Measurements from ENCODE around the gene HSD17B4.
A peak's percentile ranks its signal among the peaks of the same experiment; 100 is the strongest.

HSD17B4 gene

GRCh38 chr5:119521232-119521631 lies 68.9 kb downstream of the HSD17B4 start:
- Mint-ChIP-seq H3K27ac (no peak overlapping the region), H3K4me1 (no peaks in the 10 kb centered on the region), H3K36me3 (ENCODE audit: low read depth) (peaks cover 62% of the 10 kb centered on the region), H3K4me3 (no peak overlapping the region), H3K27me3 (ENCODE audit: low read depth, poor library complexity) (no peaks in the 10 kb centered on the region), H3K9me3 (peaks cover 3% of the 10 kb centered on the region)
- no peak for TF ChIP-seq CTCF (IDR thresholded peaks at IDR 0.05)
- no peak for DNase-seq

- Mint-ChIP-seq H3K9me3 (peaks cover 3% of the 10 kb centered on the region), H3K4me3 (no peak overlapping the region), H3K36me3 (ENCODE audit: low read depth) (peaks cover 64% of the 10 kb centered on the region), H3K27me3 (ENCODE audit: low read depth, poor library complexity) (no peaks in the 10 kb centered on the region), H3K27ac (peak overlapping the region; percentile 59), H3K4me1 (no peaks in the 10 kb centered on the region)
- no peak for TF ChIP-seq CTCF (IDR thresholded peaks at IDR 0.05)
- no peak for DNase-seq
These were observed 70.5 kb downstream of the HSD17B4 start for GRCh38 chr5:119522841-119523240.

- Mint-ChIP-seq H3K27me3 (ENCODE audit: low read depth, poor library complexity) (no peaks in the 10 kb centered on the region), H3K4me1 (no peaks in the 10 kb centered on the region), H3K9me3 (peaks cover 3% of the 10 kb centered on the region), H3K36me3 (ENCODE audit: low read depth) (peaks cover 58% of the 10 kb centered on the region), H3K27ac (no peak overlapping the region), H3K4me3 (no peak overlapping the region)
- TF ChIP-seq CTCF (IDR thresholded peaks at IDR 0.05) = no peak
- no peak for DNase-seq
These were observed 72.2 kb downstream of the HSD17B4 start for GRCh38 chr5:119524485-119524884.

GRCh38 chr5:119527351-119527750 lies 75.1 kb downstream of the HSD17B4 start:
- peaks cover 45% of the 10 kb centered on the region for H3K36me3 Mint-ChIP-seq (ENCODE audit: low read depth)
- H3K4me1 Mint-ChIP-seq = no peaks in the 10 kb centered on the region
- no peak for DNase-seq
- no peak overlapping the region for H3K27ac Mint-ChIP-seq
- no peak overlapping the region for H3K4me3 Mint-ChIP-seq
- no peaks in the 10 kb centered on the region for H3K9me3 Mint-ChIP-seq
- no peak for TF ChIP-seq CTCF (IDR thresholded peaks at IDR 0.05)
- H3K27me3 Mint-ChIP-seq (ENCODE audit: low read depth, poor library complexity) = no peaks in the 10 kb centered on the region

- H3K36me3 Mint-ChIP-seq (ENCODE audit: low read depth) = peaks cover 47% of the 10 kb centered on the region
- H3K4me1 Mint-ChIP-seq = no peaks in the 10 kb centered on the region
- no peaks in the 10 kb centered on the region for H3K9me3 Mint-ChIP-seq
- H3K4me3 Mint-ChIP-seq = no peak overlapping the region
- no peak for DNase-seq
- no peak overlapping the region for H3K27ac Mint-ChIP-seq
- H3K27me3 Mint-ChIP-seq (ENCODE audit: low read depth, poor library complexity) = no peaks in the 10 kb centered on the region
- TF ChIP-seq CTCF (IDR thresholded peaks at IDR 0.05) = no peak
These were observed 77.5 kb downstream of the HSD17B4 start for GRCh38 chr5:119529811-119530210.

GRCh38 chr5:119532637-119533036 lies 80.3 kb downstream of the HSD17B4 start:
- H3K4me3 Mint-ChIP-seq = no peak overlapping the region
- H3K4me1 Mint-ChIP-seq = no peaks in the 10 kb centered on the region
- no peak for DNase-seq
- TF ChIP-seq CTCF (IDR thresholded peaks at IDR 0.05) = no peak
- H3K36me3 Mint-ChIP-seq (ENCODE audit: low read depth) = peaks cover 44% of the 10 kb centered on the region
- H3K27ac Mint-ChIP-seq = no peak overlapping the region
- no peaks in the 10 kb centered on the region for H3K27me3 Mint-ChIP-seq (ENCODE audit: low read depth, poor library complexity)
- no peaks in the 10 kb centered on the region for H3K9me3 Mint-ChIP-seq

All from nephron progenitor cell (in vitro differentiated cells).